NCI-H82 (cell line): ENCODE data around the gene CAMP.
"Not testable (repeated sequence)": the region's sequence is repeated elsewhere in the genome, so short reads cannot be mapped to it uniquely, and the experiment has no call there.

Source experiments
- DNase-seq: peaks from one replicate; lab custom pipeline; 2025; lab: John Stamatoyannopoulos, UW

The CAMP gene, protein sequence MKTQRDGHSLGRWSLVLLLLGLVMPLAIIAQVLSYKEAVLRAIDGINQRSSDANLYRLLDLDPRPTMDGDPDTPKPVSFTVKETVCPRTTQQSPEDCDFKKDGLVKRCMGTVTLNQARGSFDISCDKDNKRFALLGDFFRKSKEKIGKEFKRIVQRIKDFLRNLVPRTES

DNA sequence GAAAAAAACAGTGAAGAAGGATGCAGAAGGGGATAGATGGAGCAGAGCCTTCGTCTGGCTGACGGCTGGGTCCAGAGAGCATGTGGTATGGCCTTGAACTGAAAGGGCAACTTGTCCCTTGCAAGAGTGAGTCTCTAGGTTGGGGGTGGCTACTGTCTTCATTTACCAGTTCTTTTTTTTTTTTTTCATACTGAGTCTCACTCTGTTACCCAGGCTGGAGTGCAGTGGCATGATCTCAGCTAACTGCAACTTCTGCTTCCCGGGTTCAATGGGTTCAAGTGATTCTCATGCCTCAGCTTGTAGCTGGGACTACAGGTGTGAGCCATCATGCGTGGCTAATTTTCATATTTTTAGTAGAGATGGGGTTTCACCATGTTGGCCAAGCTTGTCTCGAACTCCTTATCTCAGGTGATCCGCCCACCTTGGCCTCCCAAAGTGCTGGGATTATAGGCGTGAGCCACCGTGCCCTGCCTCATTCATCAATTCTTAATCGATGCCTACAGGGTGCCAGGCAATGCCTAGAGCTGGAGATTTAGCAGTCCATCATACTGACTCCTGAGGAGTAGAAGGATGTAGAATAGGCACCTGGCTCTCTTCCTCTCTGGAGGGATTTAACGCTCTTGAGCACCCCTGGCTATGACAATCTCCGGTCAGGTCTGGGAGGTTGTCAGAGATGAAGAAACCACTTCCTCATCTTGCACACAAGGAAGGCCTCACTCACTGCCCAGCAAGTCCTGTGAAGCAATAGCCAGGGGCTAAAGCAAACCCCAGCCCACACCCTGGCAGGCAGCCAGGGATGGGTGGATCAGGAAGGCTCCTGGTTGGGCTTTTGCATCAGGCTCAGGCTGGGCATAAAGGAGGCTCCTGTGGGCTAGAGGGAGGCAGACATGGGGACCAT lies at the start of gene CAMP:
Gene CAMP (plus strand): TSS at position 880 of the 898 bp plus-strand sequence. CDS start 17 bp downstream, at position 897.
- peak; percentile 36 for DNase-seq

- DNase-seq = no peak
These were observed 45.2 kb upstream of the CAMP start for GRCh38 chr3:48178072-48178471.

- DNase-seq = no peak
These were observed 43.3 kb upstream of the CAMP start for GRCh38 chr3:48180021-48180420.

GRCh38 chr3:48180531-48181253 lies 42.6 kb upstream of the CAMP start:
- DNase-seq = no peak

GRCh38 chr3:48184299-48184698 lies 39.0 kb upstream of the CAMP start:
- no peak for DNase-seq

- no peak for DNase-seq
These were observed 38.2 kb upstream of the CAMP start for GRCh38 chr3:48185129-48185528.

GRCh38 chr3:48186631-48187300 lies 36.5 kb upstream of the CAMP start:
- DNase-seq = no peak

DNA sequence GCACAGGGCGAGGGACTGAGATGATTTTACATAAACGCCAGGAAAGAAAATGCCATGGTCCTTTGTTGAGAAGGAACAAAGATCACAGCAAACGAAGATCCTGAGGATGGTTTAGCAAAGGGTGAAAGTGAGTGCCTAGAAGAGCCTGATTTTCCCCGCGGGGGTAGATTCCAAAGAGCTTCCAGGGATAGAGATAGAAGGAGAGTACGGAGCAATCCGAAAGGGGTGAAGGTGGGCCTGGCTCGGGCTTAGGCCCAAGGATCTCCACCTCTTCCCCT lies 36.1 kb upstream of the CAMP start:
- peak; percentile 37 for DNase-seq

- DNase-seq = peak; percentile 43
These were observed 35.6 kb upstream of the CAMP start for GRCh38 chr3:48187579-48188265.

GRCh38 chr3:48188266-48189201 lies 34.8 kb upstream of the CAMP start, which contains the start of gene CDC25A:
TSS of gene CDC25A (minus strand) at chr3:48188417. CDS start at chr3:48187947, 470 bp downstream.
- peak; percentile 99 for DNase-seq

GRCh38 chr3:48189321-48189720 lies 34.0 kb upstream of the CAMP start:
- DNase-seq = peak; percentile 34

DNA sequence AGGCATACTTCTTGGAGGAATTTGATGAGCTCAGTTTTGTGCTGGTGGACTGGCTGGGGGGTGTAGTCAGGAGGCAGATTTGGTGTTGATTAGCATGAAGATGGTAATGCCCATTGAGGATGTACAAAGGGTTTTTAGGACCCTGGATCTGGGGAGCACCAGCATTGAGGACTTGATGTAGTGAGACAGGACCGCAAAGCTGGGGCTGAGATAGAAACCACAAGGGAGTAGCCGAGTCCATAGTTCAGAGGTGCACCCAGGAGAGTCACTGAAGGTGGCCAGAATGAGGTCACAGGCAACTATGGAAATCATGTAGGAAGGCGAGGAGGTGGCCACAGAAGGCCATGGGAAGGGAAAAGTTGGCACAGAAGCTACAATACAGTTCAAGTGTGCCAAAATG lies 32.4 kb upstream of the CAMP start:
- no peak for DNase-seq

DNA sequence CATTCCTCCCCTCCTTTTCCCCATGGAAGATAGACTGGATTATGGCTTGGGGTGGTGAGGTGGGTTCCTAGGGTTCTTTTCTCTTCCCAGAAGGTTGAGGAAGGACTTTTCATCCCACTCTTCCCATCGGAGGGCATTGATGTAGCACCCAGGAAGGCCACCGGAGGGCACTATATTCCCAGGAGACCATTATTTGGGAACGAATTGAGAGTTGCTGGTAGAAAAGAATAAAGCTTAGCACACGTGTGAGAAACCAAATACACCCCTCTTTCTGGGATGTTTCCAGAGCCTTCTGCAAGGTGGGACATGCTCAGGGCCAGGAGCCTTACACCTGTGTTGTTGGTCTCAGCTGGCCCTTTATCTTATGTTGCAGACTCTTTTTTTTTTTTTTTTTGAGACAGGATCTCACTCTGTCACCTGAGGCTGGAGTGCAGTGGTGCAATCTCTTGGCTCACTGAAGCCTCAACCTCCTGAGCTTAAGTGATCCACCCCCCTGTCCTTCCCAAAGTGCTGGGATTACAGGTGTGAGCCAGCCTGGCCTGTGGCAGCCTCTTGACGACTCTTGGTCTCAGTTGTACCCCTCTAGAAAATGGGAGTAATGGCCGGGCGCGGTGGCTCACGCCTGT lies 28.7 kb upstream of the CAMP start:
- peak; percentile 81 for DNase-seq

GRCh38 chr3:48196611-48197010 lies 26.7 kb upstream of the CAMP start:
- no peak for DNase-seq

- DNase-seq = no peak
These were observed 24.2 kb upstream of the CAMP start for GRCh38 chr3:48199117-48199516.

- DNase-seq = no peak
These were observed 20.7 kb upstream of the CAMP start for GRCh38 chr3:48202632-48203031.

DNA sequence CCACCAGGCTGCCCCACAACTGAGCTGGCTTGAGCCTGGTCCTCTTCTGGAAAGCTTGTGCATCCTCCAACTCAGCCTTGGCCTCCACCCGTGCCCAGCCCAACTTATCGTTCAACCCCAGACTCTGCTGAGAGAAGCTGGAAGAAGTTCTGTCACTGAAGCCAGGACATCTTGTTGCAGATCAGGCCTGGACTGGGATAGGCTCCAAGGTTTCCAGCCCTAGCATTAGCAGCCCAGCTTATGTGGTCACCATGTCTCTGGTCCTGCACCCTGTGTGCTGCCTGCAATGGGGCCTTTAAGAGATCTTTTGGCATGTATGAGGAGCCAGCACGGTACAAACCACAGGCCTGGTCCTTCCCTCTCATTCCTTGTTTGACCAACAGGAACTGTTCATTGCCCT lies 15.2 kb upstream of the CAMP start:
- DNase-seq = no peak

- DNase-seq = no peak
These were observed 13.8 kb upstream of the CAMP start for GRCh38 chr3:48209445-48209844.

GRCh38 chr3:48210534-48210933 lies 12.8 kb upstream of the CAMP start:
- not testable (repeated sequence) for DNase-seq

DNA sequence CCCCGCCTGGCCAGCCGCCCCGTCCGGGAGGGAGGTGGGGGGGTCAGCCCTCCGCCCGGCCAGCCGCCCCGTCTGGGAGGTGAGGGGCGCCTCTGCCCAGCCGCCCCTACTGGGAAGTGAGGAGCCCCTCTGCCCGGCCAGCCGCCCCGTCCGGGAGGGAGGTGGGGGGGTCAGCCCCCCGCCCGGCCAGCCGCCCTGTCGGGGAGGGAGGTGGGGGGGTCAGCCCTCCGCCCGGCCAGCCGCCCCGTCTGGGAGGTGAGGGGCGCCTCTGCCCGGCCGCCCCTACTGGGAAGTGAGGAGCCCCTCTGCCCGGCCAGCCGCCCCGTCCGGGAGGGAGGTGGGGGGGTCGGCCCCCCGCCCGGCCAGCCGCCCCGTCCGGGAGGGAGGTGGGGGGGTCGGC lies 11.5 kb upstream of the CAMP start:
- not testable (repeated sequence) for DNase-seq
